Natural killer cell (primary cell): Measurements from ENCODE around the gene RHOT2. TPM values are rescaled to one million over a fixed set of nuclear protein-coding genes. Genes with fewer than 3 reads are reported as not detected.
A peak's percentile ranks its signal among the peaks of the same experiment; 100 is the strongest.
"Not testable (repeated sequence)": the region's sequence is repeated elsewhere in the genome, so short reads cannot be mapped to it uniquely, and the experiment has no call there.

ENCODE experiments used
- ATAC-seq, 3 donors: fragments of 150-1000 bp in 2 of 3; fragments of 200-7000 bp in 1 of 3; cut with Tn5 transposase; 1 replicate in 1 of 3; 2 replicates in 2 of 3; pipeline ENCODE4 v1.10.0; 2021; ENCODE audit warnings: mild to moderate bottlenecking in 2 of 3, moderate library complexity in 2 of 3
- DNase-seq, 2 donors: peaks; one replicate each; pipeline versions ENCODE4 v3.0.0 to v3.0.0-alpha.2; 2013 to 2021; ENCODE audit warnings: mixed read lengths in 1 of 2
- H3K27ac ChIP-seq: one replicate; pipeline ENCODE4 v1.5.1; 2013; ENCODE audit warnings: mild to moderate bottlenecking, low read length
- H3K27me3 ChIP-seq: one replicate; pipeline ENCODE4 v1.6.1; 2013; ENCODE audit warnings: low read length; ENCODE audit not compliant: control insufficient read depth, insufficient read depth
- H3K36me3 ChIP-seq: one replicate; pipeline ENCODE4 v1.6.1; 2013; ENCODE audit warnings: low read length; ENCODE audit not compliant: control insufficient read depth, insufficient read depth
- H3K4me1 ChIP-seq: one replicate; pipeline ENCODE4 v1.6.1; 2013; ENCODE audit warnings: low read length; ENCODE audit not compliant: control insufficient read depth, insufficient read depth
- H3K4me3 ChIP-seq: one replicate; pipeline ENCODE4 v1.5.1; 2013; ENCODE audit warnings: low read length
- H3K9me3 ChIP-seq: one replicate; pipeline ENCODE4 v1.6.1; 2013; ENCODE audit warnings: low read length; ENCODE audit not compliant: control insufficient read depth, insufficient read depth
- H3K27ac Mint-ChIP-seq, 2 donors: one replicate each; pipeline ENCODE4 v1.8.0; 2022; ENCODE audit warnings: mild to moderate bottlenecking in 2 of 2, mixed read lengths in 2 of 2, moderate library complexity in 1 of 2
- H3K27me3 Mint-ChIP-seq, 2 donors: one replicate each; pipeline ENCODE4 v1.8.0; 2022; ENCODE audit warnings: low read depth in 2 of 2, mixed read lengths in 2 of 2
- H3K36me3 Mint-ChIP-seq: one replicate; pipeline ENCODE4 v1.8.0; 2022; ENCODE audit warnings: mixed read lengths
- H3K4me1 Mint-ChIP-seq, 2 donors: one replicate each; pipeline ENCODE4 v1.8.0; 2022; ENCODE audit warnings: mixed read lengths in 2 of 2
- H3K4me3 Mint-ChIP-seq: one replicate; pipeline ENCODE4 v1.8.0; 2022; ENCODE audit warnings: mild to moderate bottlenecking, moderate library complexity, mixed read lengths
- H3K9me3 Mint-ChIP-seq, 2 donors: one replicate each; pipeline ENCODE4 v1.8.0; 2022; ENCODE audit warnings: mixed read lengths in 2 of 2
- WGBS: methylation state at CpG from one replicate; pipeline ENCODE4 v1.1.7; 2013; ENCODE audit warnings: missing lambda C conversion rate; ENCODE audit not compliant: insufficient coverage; 5-methylcytosine and 5-hydroxymethylcytosine counted together
- intact Hi-C: fragments of 100-400 bp; cut with micrococcal nuclease; formaldehyde crosslinking; loops from one replicate; pipeline ENCODE4 v1.14.2; 2022
- total RNA-seq, 4 donors: library from RNA; stranded (reverse); fragments of 120-200 nt in 1 of 4; gene quantifications; one replicate each; pipeline versions ENCODE4 v1.2.3 to v1.2.4, GENCODE V29; 2013 to 2022
- TF ChIP-seq, protein P1 (sequence below): fragments of 200-600 bp; IDR thresholded peaks from one replicate; pipeline ENCODE4 v1.8.0; 2022; ENCODE audit warnings: antibody characterized with exemption

RHOT2 gene
- total RNA-seq, 3 donors from 2014 or later (not counting 1 experiment from before 2014, with no cell fraction given) = 205 to 216 (median 211) TPM

DNA sequence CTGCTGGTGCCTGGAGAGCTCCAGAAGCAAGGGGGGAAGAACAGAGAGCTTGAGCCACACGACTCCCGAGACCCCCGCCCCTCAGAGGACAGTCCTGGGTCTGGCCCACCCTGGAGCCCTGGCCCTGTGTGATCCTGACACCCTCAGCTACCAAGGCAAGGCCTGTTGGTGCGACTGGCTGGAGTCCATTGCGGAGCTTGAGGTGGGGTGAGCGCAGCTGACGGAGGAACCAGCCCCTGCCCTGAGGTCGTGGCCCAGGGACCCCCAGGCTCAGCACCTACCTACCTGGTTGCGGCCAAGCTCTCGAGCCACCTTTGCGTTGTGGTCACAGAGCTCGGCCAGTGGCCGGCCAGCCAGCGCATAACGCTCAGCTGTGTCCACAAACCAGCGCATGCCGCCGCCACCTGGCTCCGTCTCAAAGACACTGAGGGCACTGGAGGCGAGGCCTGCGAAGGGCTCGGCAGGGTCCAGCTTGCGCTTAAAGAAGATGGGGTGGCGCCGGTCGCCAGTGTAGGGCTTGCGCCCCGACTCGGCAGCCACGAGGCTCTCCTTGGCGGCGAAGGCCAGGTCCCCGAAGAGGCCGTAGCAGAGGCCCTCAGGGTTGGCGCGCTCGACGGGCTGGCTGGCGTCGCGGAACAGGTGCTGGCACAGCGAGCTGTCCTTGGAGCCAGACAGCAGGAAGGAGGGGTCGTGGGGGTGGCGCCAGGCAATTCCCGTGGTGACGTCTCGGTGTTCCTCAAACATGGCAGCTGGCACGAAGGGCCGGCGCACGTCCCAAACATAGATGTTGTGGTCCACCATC lies 18.7 kb downstream of the RHOT2 start:
- Histone ChIP-seq H3K27me3 (no peaks in the 10 kb centered on the region), H3K36me3 (peaks cover 17% of the 10 kb centered on the region), H3K27ac (no peak overlapping the region), H3K4me1 (peaks cover 57% of the 10 kb centered on the region), H3K9me3 (no peaks in the 10 kb centered on the region), H3K4me3 (no peak overlapping the region)
- 96% methylated on average over 51 of the region's 51 CpGs for WGBS
- TF ChIP-seq, protein P1, sequence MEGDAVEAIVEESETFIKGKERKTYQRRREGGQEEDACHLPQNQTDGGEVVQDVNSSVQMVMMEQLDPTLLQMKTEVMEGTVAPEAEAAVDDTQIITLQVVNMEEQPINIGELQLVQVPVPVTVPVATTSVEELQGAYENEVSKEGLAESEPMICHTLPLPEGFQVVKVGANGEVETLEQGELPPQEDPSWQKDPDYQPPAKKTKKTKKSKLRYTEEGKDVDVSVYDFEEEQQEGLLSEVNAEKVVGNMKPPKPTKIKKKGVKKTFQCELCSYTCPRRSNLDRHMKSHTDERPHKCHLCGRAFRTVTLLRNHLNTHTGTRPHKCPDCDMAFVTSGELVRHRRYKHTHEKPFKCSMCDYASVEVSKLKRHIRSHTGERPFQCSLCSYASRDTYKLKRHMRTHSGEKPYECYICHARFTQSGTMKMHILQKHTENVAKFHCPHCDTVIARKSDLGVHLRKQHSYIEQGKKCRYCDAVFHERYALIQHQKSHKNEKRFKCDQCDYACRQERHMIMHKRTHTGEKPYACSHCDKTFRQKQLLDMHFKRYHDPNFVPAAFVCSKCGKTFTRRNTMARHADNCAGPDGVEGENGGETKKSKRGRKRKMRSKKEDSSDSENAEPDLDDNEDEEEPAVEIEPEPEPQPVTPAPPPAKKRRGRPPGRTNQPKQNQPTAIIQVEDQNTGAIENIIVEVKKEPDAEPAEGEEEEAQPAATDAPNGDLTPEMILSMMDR = no peak
- no peaks in the 10 kb centered on the region for H3K27me3 Mint-ChIP-seq
- no peaks in the 10 kb centered on the region for H3K9me3 Mint-ChIP-seq
- ATAC-seq (no peak), DNase-seq (no peak)
- H3K4me1 Mint-ChIP-seq = peaks cover 6 to 35% of the 10 kb centered on the region in 2 donors
- H3K36me3 Mint-ChIP-seq = no peaks in the 10 kb centered on the region
- H3K4me3 Mint-ChIP-seq = peak overlapping the region; percentile 31
- intact Hi-C loops = no loop called here
- no peak overlapping the region for H3K27ac Mint-ChIP-seq

DNA sequence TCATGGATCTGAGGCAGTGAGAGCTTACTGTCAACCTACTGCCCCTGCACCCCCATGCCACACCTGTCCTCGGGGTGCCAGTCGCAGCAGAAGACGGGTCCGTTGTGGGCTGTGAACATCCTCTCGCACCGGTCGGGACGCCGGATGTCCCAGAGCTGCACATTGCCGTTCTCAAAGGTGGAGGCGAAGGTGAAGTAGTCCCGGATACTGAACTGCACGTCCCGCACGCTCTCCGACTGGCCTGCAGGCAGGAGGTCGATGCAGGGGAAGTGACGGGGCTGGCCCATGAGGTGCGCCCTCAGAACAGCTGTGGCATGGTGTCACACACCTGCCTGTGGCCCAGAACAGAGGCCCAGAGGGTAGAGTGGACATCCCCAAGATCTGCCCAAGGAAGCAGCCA lies 19.6 kb downstream of the RHOT2 start:
- H3K9me3 ChIP-seq = no peaks in the 10 kb centered on the region
- H3K27me3 Mint-ChIP-seq = peaks cover 0 to 3% of the 10 kb centered on the region in 2 donors

DNA sequence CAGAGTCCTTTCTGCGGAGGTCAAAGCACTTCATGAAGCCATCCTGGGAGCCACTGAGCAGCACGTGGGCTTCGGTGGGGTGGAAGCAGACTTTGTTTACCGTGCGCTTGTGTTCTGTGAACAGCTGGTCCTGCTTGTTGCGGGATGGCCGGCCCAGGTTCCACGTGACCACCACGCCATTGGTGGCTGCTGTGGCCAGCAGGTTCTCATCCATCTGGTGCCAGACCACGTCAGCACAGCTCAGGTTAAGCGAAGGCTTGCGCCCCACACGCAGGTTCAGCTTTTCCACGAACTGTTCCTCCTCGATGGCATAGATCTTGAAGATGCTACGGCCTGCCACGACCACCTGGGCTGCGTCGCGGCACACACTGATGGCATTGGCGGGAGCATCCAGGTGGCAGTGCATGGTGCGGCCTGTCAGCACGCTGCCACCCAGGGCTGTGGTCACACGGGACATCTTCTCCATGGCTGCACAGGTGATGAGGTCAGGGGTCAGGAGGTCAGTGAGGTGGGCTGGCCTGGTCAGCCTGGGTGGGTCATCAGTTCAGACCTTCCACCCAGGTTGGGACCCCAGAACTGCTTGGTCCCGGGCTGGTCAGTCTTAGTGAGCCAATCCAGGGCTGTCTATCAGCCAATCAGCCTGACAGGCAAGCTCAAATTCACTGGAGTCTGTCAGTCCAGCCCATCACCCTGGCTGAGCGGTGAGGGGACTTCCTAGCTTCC lies 21.4 kb downstream of the RHOT2 start:
- 87% methylated on average over 26 of the region's 26 CpGs for WGBS
- peaks cover 6 to 24% of the 10 kb centered on the region in 2 donors for H3K4me1 Mint-ChIP-seq

More for the DNA sequence above, 19.6 kb downstream of the RHOT2 start:
- Histone ChIP-seq H3K4me1 (peaks cover 54% of the 10 kb centered on the region), H3K27ac (no peak overlapping the region), H3K36me3 (peaks cover 8% of the 10 kb centered on the region), H3K27me3 (peaks cover 2% of the 10 kb centered on the region), H3K4me3 (no peak overlapping the region)
- no peak for ATAC-seq
- Mint-ChIP-seq H3K9me3 (no peaks in the 10 kb centered on the region), H3K27ac (no peak overlapping the region), H3K36me3 (no peaks in the 10 kb centered on the region), H3K4me3 (no peak overlapping the region), H3K4me1 (peaks cover 6 to 32% of the 10 kb centered on the region in 2 donors)
- intact Hi-C loops = no loop called here
- 92% methylated on average over 19 of the region's 19 CpGs for WGBS
- no peak for DNase-seq
- TF ChIP-seq, protein P1 = no peak

DNA sequence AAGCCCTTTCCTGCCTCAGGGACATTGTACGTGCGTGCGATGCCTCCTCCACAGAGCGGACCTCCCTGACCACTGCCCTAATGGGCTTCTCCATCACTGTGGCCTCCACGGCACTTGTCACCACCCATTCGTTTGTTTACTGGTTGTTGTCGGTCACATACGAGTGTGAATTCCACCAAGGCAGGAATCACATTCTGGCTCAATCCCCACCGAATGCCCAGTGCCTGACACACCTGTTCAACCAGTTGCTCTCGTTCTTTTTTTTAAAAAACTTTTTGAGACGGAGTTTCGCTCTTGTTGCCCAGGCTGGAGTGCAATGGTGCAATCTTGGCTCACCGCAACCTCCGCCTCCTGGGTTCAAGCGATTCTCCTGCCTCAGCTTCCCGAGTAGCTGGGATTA lies 23.3 kb downstream of the RHOT2 start:
- intact Hi-C loops, H3K36me3 Mint-ChIP-seq, H3K9me3 Mint-ChIP-seq, H3K27ac ChIP-seq, H3K9me3 ChIP-seq, H3K4me3 ChIP-seq, H3K36me3 ChIP-seq, DNase-seq, ATAC-seq: not testable (repeated sequence)
- peaks cover 0 to 11% of the 10 kb centered on the region in 2 donors for H3K27me3 Mint-ChIP-seq
- peak overlapping the region; percentile 53 for H3K4me3 Mint-ChIP-seq
- peaks cover 42% of the 10 kb centered on the region for H3K4me1 ChIP-seq
- H3K27me3 ChIP-seq = peaks cover 21% of the 10 kb centered on the region
- 93% methylated on average over 15 of the region's 16 CpGs for WGBS
- H3K27ac Mint-ChIP-seq = peak overlapping the region in 1 of 2 donors; percentile 87
- peaks cover 10 to 22% of the 10 kb centered on the region in 2 donors for H3K4me1 Mint-ChIP-seq

More for the DNA sequence above, 21.4 kb downstream of the RHOT2 start:
- H3K27ac ChIP-seq = peak overlapping the region; percentile 67
- intact Hi-C loops = no loop called here
- peaks cover 6% of the 10 kb centered on the region for H3K27me3 ChIP-seq
- ATAC-seq (no peak), DNase-seq (no peak)
- Mint-ChIP-seq H3K27ac (peak overlapping the region; percentile 83 to 87), H3K4me3 (peak overlapping the region; percentile 92), H3K9me3 (no peaks in the 10 kb centered on the region), H3K36me3 (no peaks in the 10 kb centered on the region), H3K27me3 (peaks cover 0 to 8% of the 10 kb centered on the region in 2 donors)
- TF ChIP-seq, protein P1 = no peak
- H3K36me3 ChIP-seq = peaks cover 4% of the 10 kb centered on the region
- peak overlapping the region; percentile 56 for H3K4me3 ChIP-seq
- peaks cover 42% of the 10 kb centered on the region for H3K4me1 ChIP-seq
- H3K9me3 ChIP-seq = no peaks in the 10 kb centered on the region
